Measurements from ENCODE around the gene GFOD1.

DNA sequence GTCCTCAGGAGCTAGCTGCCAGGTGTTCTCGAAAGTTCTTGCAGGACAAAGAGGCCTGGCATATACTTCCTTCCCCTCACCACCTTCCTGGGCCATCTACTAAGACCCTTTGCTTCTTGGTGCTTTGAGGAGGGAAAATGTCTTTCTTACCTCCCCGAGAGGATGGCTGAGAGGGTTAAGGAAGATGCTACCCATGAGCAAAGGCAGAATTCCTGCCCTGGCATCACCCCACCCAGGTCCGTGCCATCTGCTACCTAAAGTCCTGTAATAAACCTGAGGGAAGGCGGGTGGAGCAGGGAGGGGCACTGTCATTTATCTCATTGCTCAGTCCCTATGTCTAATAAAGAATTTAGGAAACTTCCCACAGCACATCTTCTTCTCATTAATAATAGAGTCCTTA, 16.2 kb downstream of the GFOD1 start:
- no peak for TF ChIP-seq POLR2AphosphoS5 (IDR thresholded peaks at IDR 0.05; ENCODE audit: low read depth, low read length)
- TF ChIP-seq TAF1 (IDR thresholded peaks at IDR 0.05; ENCODE audit: borderline replicate concordance, low read depth, low read length): no peak
- TF ChIP-seq POLR2A (IDR thresholded peaks at IDR 0.05; ENCODE audit: low read depth, low read length): no peak

Data from GM12892 (cell line).